Ishikawa (cell line): Measurements from ENCODE around the gene PLCD3.

Experiments used
- CEBPB ChIP-seq: IDR thresholded peaks from 2 replicates; pipeline ENCODE4 v1.6.1; 2012
- CREB1 ChIP-seq: IDR thresholded peaks from 2 replicates; pipeline ENCODE4 v1.6.1; 2012; ENCODE audit warnings: low read depth
- EP300 ChIP-seq: IDR thresholded peaks from 2 replicates; pipeline ENCODE4 v1.6.1; 2012; ENCODE audit warnings: borderline replicate concordance
- FOXM1 ChIP-seq: IDR thresholded peaks from 2 replicates; pipeline ENCODE4 v1.6.1; 2012; ENCODE audit warnings: low read depth, borderline replicate concordance
- RAD21 ChIP-seq: IDR thresholded peaks from 2 replicates; pipeline ENCODE4 v1.6.1; 2012; ENCODE audit warnings: low read depth
- REST ChIP-seq: IDR thresholded peaks from 2 replicates; pipeline ENCODE4 v1.6.1; 2012; ENCODE audit warnings: low read depth, mild to moderate bottlenecking
- TAF1 ChIP-seq: IDR thresholded peaks from 2 replicates; pipeline ENCODE4 v1.6.1; 2012; ENCODE audit warnings: low read depth, mild to moderate bottlenecking
- TCF12 ChIP-seq: IDR thresholded peaks from 2 replicates; pipeline ENCODE4 v1.6.1; 2012; ENCODE audit warnings: low read depth
- TEAD4 ChIP-seq: IDR thresholded peaks from 2 replicates; pipeline ENCODE4 v1.6.1; 2012
- YY1 ChIP-seq: IDR thresholded peaks from 2 replicates; pipeline ENCODE4 v1.6.1; 2012; ENCODE audit warnings: low read depth
- ZBTB7A ChIP-seq: IDR thresholded peaks from 2 replicates; pipeline ENCODE4 v1.6.1; 2012; ENCODE audit warnings: low read depth
- TF ChIP-seq, protein P1 (sequence below): IDR thresholded peaks from 2 replicates; pipeline ENCODE4 v1.6.1; 2012
- TF ChIP-seq, protein P2 (sequence below): IDR thresholded peaks from 2 replicates; pipeline ENCODE4 v1.6.1; 2012

GRCh38 chr17:45088741-45089140 lies 43.6 kb downstream of the PLCD3 start:
- TF ChIP-seq RAD21 = no peak
- no peak for TF ChIP-seq YY1
- TF ChIP-seq, protein P1, sequence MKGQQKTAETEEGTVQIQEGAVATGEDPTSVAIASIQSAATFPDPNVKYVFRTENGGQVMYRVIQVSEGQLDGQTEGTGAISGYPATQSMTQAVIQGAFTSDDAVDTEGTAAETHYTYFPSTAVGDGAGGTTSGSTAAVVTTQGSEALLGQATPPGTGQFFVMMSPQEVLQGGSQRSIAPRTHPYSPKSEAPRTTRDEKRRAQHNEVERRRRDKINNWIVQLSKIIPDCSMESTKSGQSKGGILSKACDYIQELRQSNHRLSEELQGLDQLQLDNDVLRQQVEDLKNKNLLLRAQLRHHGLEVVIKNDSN = no peak
- no peak for TF ChIP-seq ZBTB7A
- TF ChIP-seq REST = no peak
- no peak for TF ChIP-seq TAF1
- TF ChIP-seq, protein P2, sequence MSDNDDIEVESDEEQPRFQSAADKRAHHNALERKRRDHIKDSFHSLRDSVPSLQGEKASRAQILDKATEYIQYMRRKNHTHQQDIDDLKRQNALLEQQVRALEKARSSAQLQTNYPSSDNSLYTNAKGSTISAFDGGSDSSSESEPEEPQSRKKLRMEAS = no peak
- TF ChIP-seq CEBPB = no peak
- no peak for TF ChIP-seq TEAD4
- TF ChIP-seq EP300 = no peak
- no peak for TF ChIP-seq TCF12
- no peak for TF ChIP-seq CREB1
- no peak for TF ChIP-seq FOXM1
